Adrenal gland (tissue), 5 donors: ENCODE data around the gene NELFA.

Source experiments
- CTCF ChIP-seq, 6 experiments: fragments of 450-650 bp in 4 of 6; fragments of 200-600 bp in 2 of 6; sonication (generic) in 1 of 6; IDR thresholded peaks; 1 replicate in 5 of 6; 2 replicates in 1 of 6; pipeline versions ENCODE4 v1.5.1 to v1.8.0; 2016 to 2021; ENCODE audit warnings: antibody characterized with exemption in 6 of 6, mild to moderate bottlenecking in 2 of 6, moderate library complexity in 1 of 6
- POLR2A ChIP-seq, 2 donors: fragments of 450-650 bp; IDR thresholded peaks; one replicate each; pipeline ENCODE4 v1.6.1; 2017; ENCODE audit warnings: antibody characterized with exemption in 2 of 2, mild to moderate bottlenecking in 2 of 2, moderate library complexity in 1 of 2
- donor health status: DM: no; HTN: no; CAD: no.

GRCh38 chr4:1993169-1993516 lies 15.6 kb downstream of the NELFA start:
- TF ChIP-seq CTCF (IDR thresholded peaks at IDR 0.05) (no peak), POLR2A (IDR thresholded peaks at IDR 0.05) (no peak)
